ENCODE data around the gene FGF8. TPM values are rescaled to one million over a fixed set of nuclear protein-coding genes. Genes with fewer than 3 reads are reported as not detected.

The FGF8 gene
- total and polyA plus RNA-seq, 2 donors (not counting 3 experiments of a cell fraction or from before 2014, with no cell fraction given): 0.44 TPM; not detected in 1

DNA sequence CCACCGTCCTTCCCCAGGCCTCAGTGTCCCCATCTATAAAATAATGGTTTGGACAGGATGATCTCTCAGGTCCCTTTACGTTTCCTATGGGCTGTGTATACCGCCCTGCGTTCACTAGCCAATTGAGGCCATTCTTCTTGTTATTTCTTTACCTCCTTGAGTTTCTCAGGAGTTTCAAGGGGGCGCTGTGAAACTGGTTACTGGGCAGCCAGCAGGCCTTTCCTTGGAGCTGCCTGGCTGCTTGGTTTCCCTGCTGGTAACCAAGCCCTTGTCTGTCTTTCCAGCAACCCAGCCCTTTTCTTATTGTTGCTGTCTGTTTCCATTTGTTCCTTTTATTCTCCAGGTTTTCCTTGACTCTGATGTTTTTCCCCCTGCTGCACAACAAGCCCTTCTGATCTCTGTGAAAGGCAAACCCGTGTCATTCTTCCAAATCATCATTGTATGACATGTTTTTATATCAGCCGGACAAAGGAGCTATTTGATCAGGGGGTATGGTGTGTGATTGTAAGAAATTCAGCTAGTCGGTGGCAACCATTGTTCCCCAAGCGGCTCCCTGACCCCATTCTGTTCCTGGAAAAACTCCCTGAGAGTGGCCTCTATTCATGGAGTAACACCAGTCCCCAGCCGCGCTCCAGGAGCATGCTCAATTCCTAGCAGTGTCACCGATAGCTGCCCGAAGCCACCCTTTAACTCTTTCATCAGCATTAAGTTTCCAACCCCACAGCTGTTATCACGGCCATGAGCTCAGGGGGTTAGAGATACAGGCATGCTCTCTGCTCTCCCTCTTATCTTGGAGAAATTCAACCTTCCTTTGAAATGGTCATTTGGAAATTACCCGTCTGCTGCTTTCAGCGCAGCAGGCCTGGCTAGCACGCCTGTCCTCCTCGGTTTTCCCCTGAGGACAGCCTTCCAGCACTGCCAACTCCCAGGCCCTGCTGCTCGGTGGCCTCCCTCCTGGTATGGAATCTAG, 26.6 kb downstream of the FGF8 start:
- no peak for DNase-seq (ENCODE audit: low read depth, low spot score)
- H4K20me1 ChIP-seq (replicated peaks; ENCODE audit: control insufficient read depth, extremely low read depth, insufficient read depth, low read length): no peaks in the 10 kb centered on the region
- CTCF ChIA-PET: no interaction called here
- no peak overlapping the region for H2AFZ ChIP-seq (ENCODE audit: low read depth, low read length)
- dilution Hi-C loops (cut with MboI; ENCODE audit: extremely low pct_ligation_motif_present, low sequenced_read_pairs): no loop called here
- no peaks in the 10 kb centered on the region for H3K9me3 ChIP-seq (replicated peaks; ENCODE audit: control insufficient read depth, insufficient read depth, low read length)
- H3K4me1 ChIP-seq (ENCODE audit: control insufficient read depth, extremely low read depth, insufficient read depth, low read length): no peaks in the 10 kb centered on the region
- H3K9me1 ChIP-seq (replicated peaks; ENCODE audit: control insufficient read depth, extremely low read depth, insufficient read depth, low read length): no peaks in the 10 kb centered on the region
- H3K9ac ChIP-seq (replicated peaks; ENCODE audit: extremely low read depth, insufficient read depth, low read length): no peak overlapping the region
- no peaks in the 10 kb centered on the region for H3K36me3 ChIP-seq (ENCODE audit: control insufficient read depth in 2 of 2, extremely low read depth in 1 of 2, insufficient read depth in 2 of 2, low read length in 2 of 2)
- no peaks in the 10 kb centered on the region for H3K79me2 ChIP-seq (ENCODE audit: control insufficient read depth, insufficient read depth, low read length)
- no TSS peak for BruUV-seq (replicated peaks)
- no peak for FAIRE-seq
- H3K27ac ChIP-seq (ENCODE audit: insufficient read depth, low read depth, low read length): no peak overlapping the region
- intact Hi-C loops (cut with micrococcal nuclease): no loop called here
- H3K4me2 ChIP-seq (ENCODE audit: insufficient read depth, low read length): no peak overlapping the region
- no peak for TF ChIP-seq JUN (IDR thresholded peaks at IDR 0.05; ENCODE audit: borderline replicate concordance, insufficient read depth, insufficient read length, low read depth)
- no peak for TF ChIP-seq GATA2 (IDR thresholded peaks at IDR 0.05; ENCODE audit: insufficient read depth, insufficient read length, low read depth, low read length)
- no peak for TF ChIP-seq EZH2 (IDR thresholded peaks at IDR 0.05; ENCODE audit: borderline replicate concordance, low read depth, low read length, severe bottlenecking)
- TF ChIP-seq FOS (IDR thresholded peaks at IDR 0.05; ENCODE audit: borderline replicate concordance, insufficient read depth, low read length): no peak
- TF ChIP-seq POLR2AphosphoS5 (IDR thresholded peaks at IDR 0.05; ENCODE audit: insufficient read depth, low read depth, low read length): no peak
- TF ChIP-seq, protein P1, sequence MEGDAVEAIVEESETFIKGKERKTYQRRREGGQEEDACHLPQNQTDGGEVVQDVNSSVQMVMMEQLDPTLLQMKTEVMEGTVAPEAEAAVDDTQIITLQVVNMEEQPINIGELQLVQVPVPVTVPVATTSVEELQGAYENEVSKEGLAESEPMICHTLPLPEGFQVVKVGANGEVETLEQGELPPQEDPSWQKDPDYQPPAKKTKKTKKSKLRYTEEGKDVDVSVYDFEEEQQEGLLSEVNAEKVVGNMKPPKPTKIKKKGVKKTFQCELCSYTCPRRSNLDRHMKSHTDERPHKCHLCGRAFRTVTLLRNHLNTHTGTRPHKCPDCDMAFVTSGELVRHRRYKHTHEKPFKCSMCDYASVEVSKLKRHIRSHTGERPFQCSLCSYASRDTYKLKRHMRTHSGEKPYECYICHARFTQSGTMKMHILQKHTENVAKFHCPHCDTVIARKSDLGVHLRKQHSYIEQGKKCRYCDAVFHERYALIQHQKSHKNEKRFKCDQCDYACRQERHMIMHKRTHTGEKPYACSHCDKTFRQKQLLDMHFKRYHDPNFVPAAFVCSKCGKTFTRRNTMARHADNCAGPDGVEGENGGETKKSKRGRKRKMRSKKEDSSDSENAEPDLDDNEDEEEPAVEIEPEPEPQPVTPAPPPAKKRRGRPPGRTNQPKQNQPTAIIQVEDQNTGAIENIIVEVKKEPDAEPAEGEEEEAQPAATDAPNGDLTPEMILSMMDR (IDR thresholded peaks at IDR 0.05; ENCODE audit: extremely low read depth in 1 of 2, insufficient read depth in 1 of 2, low read depth in 1 of 2, low read length in 2 of 2): no peak
- TF ChIP-seq POLR2A (IDR thresholded peaks at IDR 0.05; ENCODE audit: low read depth, low read length): no peak
- no peak for TF ChIP-seq MYC (IDR thresholded peaks at IDR 0.05; ENCODE audit: low read depth, low read length)
- TF ChIP-seq, protein P2, sequence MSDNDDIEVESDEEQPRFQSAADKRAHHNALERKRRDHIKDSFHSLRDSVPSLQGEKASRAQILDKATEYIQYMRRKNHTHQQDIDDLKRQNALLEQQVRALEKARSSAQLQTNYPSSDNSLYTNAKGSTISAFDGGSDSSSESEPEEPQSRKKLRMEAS (IDR thresholded peaks at IDR 0.05; ENCODE audit: insufficient read depth, insufficient read length): no peak
- no peak overlapping the region for H3K4me3 ChIP-seq (replicated peaks in 1 of 3; ENCODE audit: insufficient read depth in 1 of 3, low read depth in 1 of 3, low read length in 3 of 3)
- H3K27me3 ChIP-seq (ENCODE audit: control insufficient read depth in 2 of 2, insufficient read depth in 2 of 2, low read length in 2 of 2): peaks cover 4 to 15% of the 10 kb centered on the region in 2 experiments
- POLR2A ChIA-PET: no interaction called here

Data from endothelial cell of umbilical vein (primary cell).